ENCODE measurements around the gene PAFAH1B2.

PAFAH1B2 gene

GRCh38 chr11:117143871-117144476 lies at the start of gene PAFAH1B2:
Gene PAFAH1B2, plus strand, starts transcription at chr11:117144287. Its CDS starts 8,161 bp downstream, at chr11:117152448.
- no peaks in the 10 kb centered on the region for H3K27me3 ChIP-seq (ENCODE audit: control insufficient read depth, insufficient read depth, low read length)
- H3K4me3 ChIP-seq (ENCODE audit: low read depth, low read length): peak within 1 kb of the TSS; percentile 81
- H3K9ac ChIP-seq (ENCODE audit: low read length): peak within 1 kb of the TSS; percentile 93
- peaks cover 10% of the 10 kb centered on the region for H3K4me1 ChIP-seq (ENCODE audit: control insufficient read depth, insufficient read depth, low read length)
- no peaks in the 10 kb centered on the region for H3K9me3 ChIP-seq (ENCODE audit: control insufficient read depth, insufficient read depth, low read depth, low read length)
- peak within 1 kb of the TSS; percentile 92 for H3K27ac ChIP-seq (ENCODE audit: low read depth, low read length)
- H3K36me3 ChIP-seq (ENCODE audit: control insufficient read depth, insufficient read depth, low read length): peaks cover 31% of the 10 kb centered on the region

GRCh38 chr11:117094776-117095175 lies 49.3 kb upstream of the PAFAH1B2 start:
- Histone ChIP-seq H3K9me3 (ENCODE audit: control insufficient read depth, insufficient read depth, low read depth, low read length) (0 out of 2 replicates have a peak, but pooled peaks cover 3% of the 10 kb centered on the region), H3K27ac (ENCODE audit: low read depth, low read length) (no peak overlapping the region), H3K4me3 (ENCODE audit: low read depth, low read length) (no peak overlapping the region), H3K36me3 (ENCODE audit: control insufficient read depth, insufficient read depth, low read length) (0 out of 2 replicates have a peak, but pooled peaks cover 3% of the 10 kb centered on the region), H3K4me1 (ENCODE audit: control insufficient read depth, insufficient read depth, low read length) (peaks cover 40% of the 10 kb centered on the region), H3K9ac (ENCODE audit: low read length) (no peak overlapping the region), H3K27me3 (ENCODE audit: control insufficient read depth, insufficient read depth, low read length) (no peaks in the 10 kb centered on the region)

GRCh38 chr11:117095284-117096161 lies 48.6 kb upstream of the PAFAH1B2 start:
- H3K4me3 ChIP-seq (ENCODE audit: low read depth, low read length): peak overlapping the region; percentile 83
- no peak overlapping the region for H3K9ac ChIP-seq (ENCODE audit: low read length)
- H3K9me3 ChIP-seq (ENCODE audit: control insufficient read depth, insufficient read depth, low read depth, low read length): 0 out of 2 replicates have a peak, but pooled peaks cover 3% of the 10 kb centered on the region
- no peak overlapping the region for H3K27ac ChIP-seq (ENCODE audit: low read depth, low read length)
- no peaks in the 10 kb centered on the region for H3K27me3 ChIP-seq (ENCODE audit: control insufficient read depth, insufficient read depth, low read length)
- H3K36me3 ChIP-seq (ENCODE audit: control insufficient read depth, insufficient read depth, low read length): 0 out of 2 replicates have a peak, but pooled peaks cover 3% of the 10 kb centered on the region
- peaks cover 40% of the 10 kb centered on the region for H3K4me1 ChIP-seq (ENCODE audit: control insufficient read depth, insufficient read depth, low read length)

GRCh38 chr11:117096201-117096991 lies 47.7 kb upstream of the PAFAH1B2 start:
- H3K9me3 ChIP-seq (ENCODE audit: control insufficient read depth, insufficient read depth, low read depth, low read length): 0 out of 2 replicates have a peak, but pooled peaks cover 3% of the 10 kb centered on the region
- no peak overlapping the region for H3K27ac ChIP-seq (ENCODE audit: low read depth, low read length)
- H3K36me3 ChIP-seq (ENCODE audit: control insufficient read depth, insufficient read depth, low read length): 0 out of 2 replicates have a peak, but pooled peaks cover 3% of the 10 kb centered on the region
- peaks cover 40% of the 10 kb centered on the region for H3K4me1 ChIP-seq (ENCODE audit: control insufficient read depth, insufficient read depth, low read length)
- no peaks in the 10 kb centered on the region for H3K27me3 ChIP-seq (ENCODE audit: control insufficient read depth, insufficient read depth, low read length)
- H3K9ac ChIP-seq (ENCODE audit: low read length): peak overlapping the region; percentile 3
- H3K4me3 ChIP-seq (ENCODE audit: low read depth, low read length): peak overlapping the region; percentile 83

- Histone ChIP-seq H3K9ac (ENCODE audit: low read length) (peak overlapping the region; percentile 3), H3K4me1 (ENCODE audit: control insufficient read depth, insufficient read depth, low read length) (peaks cover 40% of the 10 kb centered on the region), H3K36me3 (ENCODE audit: control insufficient read depth, insufficient read depth, low read length) (0 out of 2 replicates have a peak, but pooled peaks cover 2% of the 10 kb centered on the region), H3K27me3 (ENCODE audit: control insufficient read depth, insufficient read depth, low read length) (no peaks in the 10 kb centered on the region), H3K9me3 (ENCODE audit: control insufficient read depth, insufficient read depth, low read depth, low read length) (0 out of 2 replicates have a peak, but pooled peaks cover 2% of the 10 kb centered on the region), H3K4me3 (ENCODE audit: low read depth, low read length) (peak overlapping the region; percentile 83), H3K27ac (ENCODE audit: low read depth, low read length) (no peak overlapping the region)
Measured at GRCh38 chr11:117097014-117097388, 47.1 kb upstream of the PAFAH1B2 start.

- peak overlapping the region; percentile 83 for H3K4me3 ChIP-seq (ENCODE audit: low read depth, low read length)
- H3K27me3 ChIP-seq (ENCODE audit: control insufficient read depth, insufficient read depth, low read length): no peaks in the 10 kb centered on the region
- H3K36me3 ChIP-seq (ENCODE audit: control insufficient read depth, insufficient read depth, low read length): no peaks in the 10 kb centered on the region
- H3K9me3 ChIP-seq (ENCODE audit: control insufficient read depth, insufficient read depth, low read depth, low read length): no peaks in the 10 kb centered on the region
- H3K4me1 ChIP-seq (ENCODE audit: control insufficient read depth, insufficient read depth, low read length): peaks cover 40% of the 10 kb centered on the region
- peak overlapping the region; percentile 42; the same call in 1 of the 2 replicates for H3K27ac ChIP-seq (ENCODE audit: low read depth, low read length)
- H3K9ac ChIP-seq (ENCODE audit: low read length): peak overlapping the region; percentile 88
Measured at GRCh38 chr11:117097389-117098268, 46.5 kb upstream of the PAFAH1B2 start.

- H3K27ac ChIP-seq (ENCODE audit: low read depth, low read length): peak within 1 kb of the TSS; percentile 77
- no peaks in the 10 kb centered on the region for H3K36me3 ChIP-seq (ENCODE audit: control insufficient read depth, insufficient read depth, low read length)
- H3K27me3 ChIP-seq (ENCODE audit: control insufficient read depth, insufficient read depth, low read length): no peaks in the 10 kb centered on the region
- H3K4me1 ChIP-seq (ENCODE audit: control insufficient read depth, insufficient read depth, low read length): peaks cover 40% of the 10 kb centered on the region
- peak within 1 kb of the TSS; percentile 88 for H3K9ac ChIP-seq (ENCODE audit: low read length)
- H3K4me3 ChIP-seq (ENCODE audit: low read depth, low read length): peak within 1 kb of the TSS; percentile 83
- H3K9me3 ChIP-seq (ENCODE audit: control insufficient read depth, insufficient read depth, low read depth, low read length): no peaks in the 10 kb centered on the region
Measured at GRCh38 chr11:117098269-117099232, 45.5 kb upstream of the PAFAH1B2 start, which contains the start of gene SIK3. Gene SIK3, minus strand, starts transcription at chr11:117098428. Its CDS starts 13 bp downstream, at chr11:117098415.

- Histone ChIP-seq H3K27me3 (ENCODE audit: control insufficient read depth, insufficient read depth, low read length) (no peaks in the 10 kb centered on the region), H3K27ac (ENCODE audit: low read depth, low read length) (no peak overlapping the region), H3K4me3 (ENCODE audit: low read depth, low read length) (no peak overlapping the region), H3K9ac (ENCODE audit: low read length) (no peak overlapping the region), H3K4me1 (ENCODE audit: control insufficient read depth, insufficient read depth, low read length) (peaks cover 33% of the 10 kb centered on the region), H3K9me3 (ENCODE audit: control insufficient read depth, insufficient read depth, low read depth, low read length) (no peaks in the 10 kb centered on the region), H3K36me3 (ENCODE audit: control insufficient read depth, insufficient read depth, low read length) (no peaks in the 10 kb centered on the region)
Measured at GRCh38 chr11:117099696-117100095, 44.4 kb upstream of the PAFAH1B2 start.

- no peak overlapping the region for H3K9ac ChIP-seq (ENCODE audit: low read length)
- H3K9me3 ChIP-seq (ENCODE audit: control insufficient read depth, insufficient read depth, low read depth, low read length): no peaks in the 10 kb centered on the region
- no peak overlapping the region for H3K4me3 ChIP-seq (ENCODE audit: low read depth, low read length)
- no peaks in the 10 kb centered on the region for H3K36me3 ChIP-seq (ENCODE audit: control insufficient read depth, insufficient read depth, low read length)
- peaks cover 25% of the 10 kb centered on the region for H3K4me1 ChIP-seq (ENCODE audit: control insufficient read depth, insufficient read depth, low read length)
- no peaks in the 10 kb centered on the region for H3K27me3 ChIP-seq (ENCODE audit: control insufficient read depth, insufficient read depth, low read length)
- H3K27ac ChIP-seq (ENCODE audit: low read depth, low read length): no peak overlapping the region
Measured at GRCh38 chr11:117100556-117100955, 43.5 kb upstream of the PAFAH1B2 start.
